ENCODE results near the gene THUMPD3.

Gene THUMPD3, protein sequence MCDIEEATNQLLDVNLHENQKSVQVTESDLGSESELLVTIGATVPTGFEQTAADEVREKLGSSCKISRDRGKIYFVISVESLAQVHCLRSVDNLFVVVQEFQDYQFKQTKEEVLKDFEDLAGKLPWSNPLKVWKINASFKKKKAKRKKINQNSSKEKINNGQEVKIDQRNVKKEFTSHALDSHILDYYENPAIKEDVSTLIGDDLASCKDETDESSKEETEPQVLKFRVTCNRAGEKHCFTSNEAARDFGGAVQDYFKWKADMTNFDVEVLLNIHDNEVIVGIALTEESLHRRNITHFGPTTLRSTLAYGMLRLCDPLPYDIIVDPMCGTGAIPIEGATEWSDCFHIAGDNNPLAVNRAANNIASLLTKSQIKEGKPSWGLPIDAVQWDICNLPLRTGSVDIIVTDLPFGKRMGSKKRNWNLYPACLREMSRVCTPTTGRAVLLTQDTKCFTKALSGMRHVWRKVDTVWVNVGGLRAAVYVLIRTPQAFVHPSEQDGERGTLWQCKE

DNA sequence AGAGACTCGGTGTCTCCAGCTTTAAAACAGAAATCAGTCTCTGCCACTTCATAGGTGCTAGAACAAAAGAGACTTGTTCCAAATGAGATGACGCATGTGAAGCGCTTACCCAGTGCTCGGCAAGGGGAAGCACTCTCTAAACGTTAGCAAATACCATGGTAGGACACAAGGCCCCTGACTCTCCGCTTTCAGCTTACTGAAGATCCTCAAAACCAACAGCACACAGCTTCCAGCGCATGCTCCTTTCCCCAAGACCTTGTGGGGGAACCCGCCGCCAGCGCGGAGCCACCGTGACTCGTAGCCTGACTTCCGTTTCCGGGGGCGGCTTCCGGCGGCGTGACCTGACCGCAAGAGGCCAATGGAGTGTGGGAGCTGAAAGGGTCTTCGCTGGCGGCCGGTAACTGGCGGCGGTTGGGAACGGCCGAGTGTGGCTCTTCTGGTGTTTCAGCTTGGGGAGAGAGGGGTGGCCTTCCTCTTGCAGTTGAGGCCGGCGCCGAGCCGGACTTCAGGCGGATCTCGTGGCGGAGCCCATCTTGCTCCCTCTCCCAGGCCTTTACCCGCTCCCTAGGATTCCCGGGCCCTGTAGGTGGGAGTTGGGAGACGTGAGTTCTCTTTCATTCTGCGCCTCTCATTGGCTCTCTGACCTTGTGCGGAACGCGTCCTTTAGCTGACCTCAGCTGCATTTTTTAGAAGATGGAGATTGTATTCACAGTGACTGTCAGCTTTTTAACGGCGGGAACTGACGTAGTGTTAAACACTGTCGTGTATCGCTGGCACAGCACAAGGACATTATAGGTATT lies at the start of gene THUMPD3:
Gene THUMPD3, plus strand, starts transcription at position 324 of the 800 bp plus-strand sequence. CDS start 2,015 bp downstream, outside the sequence.
- in situ Hi-C loops (cut with MboI; ENCODE audit: low sequenced_read_pairs) = no loop called here

DNA sequence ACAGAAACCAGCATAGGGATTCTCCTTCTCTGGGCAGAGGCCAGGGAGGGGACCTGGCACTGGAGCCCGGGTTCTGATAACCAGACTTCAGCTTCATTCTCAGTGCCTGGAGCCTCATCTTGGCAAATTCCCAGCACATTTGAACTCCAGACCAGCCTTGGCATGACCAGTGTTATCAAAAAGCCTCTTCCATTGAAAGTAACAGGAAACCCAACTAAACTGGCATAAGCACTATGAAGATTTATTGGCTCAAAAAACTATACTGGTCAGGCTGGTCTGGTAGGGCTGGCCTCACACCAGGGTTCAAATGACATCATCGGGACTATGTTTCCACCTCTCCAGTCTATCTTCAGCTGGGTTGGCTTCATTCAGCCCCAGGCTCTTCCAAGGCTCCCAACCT lies 48.1 kb upstream of the THUMPD3 start:
- in situ Hi-C loops (cut with MboI; ENCODE audit: low sequenced_read_pairs) = no loop called here

DNA sequence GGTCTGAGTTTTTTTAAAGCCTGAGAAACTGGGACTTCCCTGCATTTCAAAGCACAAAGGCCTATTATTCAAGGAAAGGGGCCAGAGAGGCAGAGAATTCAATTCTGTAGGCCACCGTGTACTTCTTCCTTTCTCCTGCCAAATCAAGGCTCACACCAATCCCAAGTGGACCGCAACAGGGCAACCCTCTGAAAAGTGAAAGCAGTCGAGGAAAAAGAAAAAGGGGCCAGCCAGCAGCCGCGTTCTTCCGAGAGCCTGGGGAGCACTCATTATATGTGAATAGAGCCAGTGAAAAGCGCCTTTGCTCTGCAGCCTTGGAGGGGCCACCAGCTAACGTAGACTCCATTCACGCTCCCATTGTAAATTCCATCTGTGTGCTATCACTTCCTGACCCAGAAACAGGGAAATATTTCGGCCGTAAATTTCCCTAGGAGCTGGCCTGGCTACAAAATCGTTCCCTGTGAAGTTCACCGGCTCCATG lies 45.9 kb upstream of the THUMPD3 start:
- in situ Hi-C loops (cut with MboI; ENCODE audit: low sequenced_read_pairs) = no loop called here

DNA sequence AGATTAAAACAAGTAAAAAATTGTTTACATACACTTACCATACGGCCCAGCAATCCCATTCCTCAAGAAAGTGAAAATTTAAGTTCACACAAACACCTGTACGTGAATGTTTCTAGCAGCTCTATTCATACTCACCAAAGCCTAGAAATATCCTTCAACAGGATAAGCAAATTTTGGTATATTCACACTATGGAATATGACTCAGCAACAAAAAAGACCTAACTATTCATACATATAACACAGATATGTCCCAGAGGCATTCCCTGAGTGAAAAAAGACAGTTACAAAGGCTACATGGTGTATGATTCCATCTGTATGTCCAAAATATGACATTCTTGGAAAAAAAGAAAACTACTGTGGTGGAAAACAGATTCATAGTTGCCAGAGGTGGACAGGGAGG lies 40.1 kb upstream of the THUMPD3 start:
- in situ Hi-C loops (cut with MboI; ENCODE audit: low sequenced_read_pairs) = no loop called here

DNA sequence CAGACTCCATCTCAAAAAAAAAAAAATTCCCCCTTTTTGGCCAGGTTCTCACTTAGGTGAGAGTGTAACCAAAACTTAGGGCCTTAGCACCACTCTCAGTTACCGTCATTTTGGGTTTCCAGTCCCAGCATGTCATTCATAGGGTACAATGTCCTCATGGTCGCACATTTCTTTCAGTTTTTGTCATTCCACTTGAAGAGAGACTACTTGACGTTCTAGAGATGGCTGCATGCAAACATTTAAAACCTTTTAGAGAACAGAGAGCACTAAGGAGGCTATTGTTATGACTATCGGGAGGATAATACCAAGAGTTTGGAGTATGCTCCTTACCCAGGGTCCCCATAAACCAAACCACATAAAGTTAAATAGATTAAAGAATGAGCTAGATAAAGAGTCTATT lies 37.9 kb upstream of the THUMPD3 start:
- in situ Hi-C loops (cut with MboI; ENCODE audit: low sequenced_read_pairs) = no loop called here

DNA sequence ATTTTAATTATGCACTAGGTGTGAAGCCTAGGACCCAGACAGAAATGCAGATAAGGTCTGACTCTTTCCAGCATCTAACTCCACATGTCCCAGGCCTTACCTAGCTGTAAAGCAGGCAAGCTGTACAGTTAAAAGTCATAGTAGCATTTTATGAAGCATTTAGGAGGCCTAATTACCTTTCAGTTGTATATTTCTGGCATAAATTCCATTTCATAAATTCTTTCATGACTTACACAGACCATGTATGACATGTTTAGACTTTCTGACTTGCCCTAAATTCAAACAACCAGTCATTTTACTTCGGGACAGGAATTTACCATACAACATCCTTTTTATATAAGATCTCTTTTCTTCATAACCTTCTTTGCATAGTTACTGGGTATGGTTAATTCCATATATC lies 35.3 kb upstream of the THUMPD3 start:
- in situ Hi-C loops (cut with MboI; ENCODE audit: low sequenced_read_pairs) = no loop called here

DNA sequence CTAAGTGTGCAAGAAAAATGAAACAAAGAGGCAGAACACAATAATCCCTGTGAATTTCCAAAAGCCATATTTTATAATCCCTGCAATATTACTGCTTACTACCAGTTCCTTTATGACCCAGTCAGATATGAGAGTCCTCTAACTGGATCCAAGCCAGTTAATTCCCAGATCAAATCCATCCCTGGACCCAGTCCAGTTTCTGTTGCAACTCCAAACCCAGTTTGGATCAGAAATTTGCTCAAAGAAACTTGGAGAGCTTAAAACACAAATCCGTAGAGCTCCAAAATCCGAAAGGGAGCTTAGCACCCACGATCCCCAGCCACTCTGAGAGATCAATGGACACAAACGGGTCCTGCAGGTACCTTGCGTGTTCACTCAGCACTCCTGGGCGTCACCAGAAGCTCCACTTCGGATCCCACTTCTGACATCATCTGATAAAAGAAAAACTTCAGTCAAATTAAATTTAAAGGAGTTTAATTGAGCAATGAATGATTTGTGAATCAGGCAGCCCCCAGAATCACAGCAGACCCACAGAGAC lies 32.6 kb upstream of the THUMPD3 start:
- in situ Hi-C loops (cut with MboI; ENCODE audit: low sequenced_read_pairs) = no loop called here

DNA sequence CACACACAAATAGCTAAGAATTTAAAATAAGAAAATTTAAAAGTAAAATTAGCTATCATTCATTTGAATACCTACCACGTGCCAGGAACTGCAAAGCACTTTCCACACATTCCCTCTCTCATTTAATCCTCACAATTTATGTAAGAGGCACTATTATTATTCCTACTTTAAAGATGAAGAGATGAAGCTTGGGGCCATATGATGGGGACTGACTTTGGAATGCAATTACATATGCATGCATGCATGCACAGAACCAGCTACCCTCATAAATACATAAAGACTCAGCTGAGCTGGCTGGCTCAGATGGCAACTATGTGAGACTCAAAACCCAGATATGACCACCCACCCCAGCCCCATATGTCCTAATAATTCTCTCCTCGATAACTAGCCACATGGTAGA lies 31.7 kb upstream of the THUMPD3 start:
- in situ Hi-C loops (cut with MboI; ENCODE audit: low sequenced_read_pairs) = no loop called here

DNA sequence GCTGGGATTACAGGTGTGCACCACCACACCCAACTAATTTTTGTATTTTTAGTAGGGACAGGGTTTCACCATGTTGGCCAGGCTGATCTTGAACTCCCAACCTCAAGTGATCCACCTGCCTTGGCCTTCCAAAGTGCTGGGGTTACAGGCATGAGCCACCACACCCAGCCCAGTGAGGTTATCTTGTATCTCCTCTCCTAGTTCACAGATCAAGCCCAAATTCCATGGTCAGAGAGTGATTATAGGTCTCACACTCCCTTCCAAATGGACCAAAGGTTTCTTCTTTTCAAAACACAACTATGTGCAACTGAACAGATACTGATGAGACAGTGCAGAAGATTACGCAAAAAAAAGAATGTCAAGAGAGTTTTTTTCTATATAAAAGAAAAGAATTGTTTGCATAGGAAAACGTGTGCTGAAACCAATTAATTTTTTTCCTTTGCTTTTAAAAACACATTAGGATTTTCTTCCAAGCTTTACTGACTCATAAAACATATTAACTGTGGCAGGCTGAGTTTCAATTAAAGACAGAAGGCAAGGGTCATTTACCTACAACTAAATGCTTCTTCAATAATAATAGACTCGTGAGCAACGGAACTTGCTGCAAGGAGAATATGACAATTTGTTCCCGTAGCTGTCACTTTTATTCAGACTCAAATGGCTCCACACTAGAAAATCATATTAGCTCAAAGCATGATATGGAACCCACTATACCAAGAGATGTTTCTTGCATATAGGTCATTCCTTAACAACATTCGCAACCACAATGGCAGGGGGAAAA lies 30.4 kb upstream of the THUMPD3 start:
- in situ Hi-C loops (cut with MboI; ENCODE audit: low sequenced_read_pairs) = no loop called here

DNA sequence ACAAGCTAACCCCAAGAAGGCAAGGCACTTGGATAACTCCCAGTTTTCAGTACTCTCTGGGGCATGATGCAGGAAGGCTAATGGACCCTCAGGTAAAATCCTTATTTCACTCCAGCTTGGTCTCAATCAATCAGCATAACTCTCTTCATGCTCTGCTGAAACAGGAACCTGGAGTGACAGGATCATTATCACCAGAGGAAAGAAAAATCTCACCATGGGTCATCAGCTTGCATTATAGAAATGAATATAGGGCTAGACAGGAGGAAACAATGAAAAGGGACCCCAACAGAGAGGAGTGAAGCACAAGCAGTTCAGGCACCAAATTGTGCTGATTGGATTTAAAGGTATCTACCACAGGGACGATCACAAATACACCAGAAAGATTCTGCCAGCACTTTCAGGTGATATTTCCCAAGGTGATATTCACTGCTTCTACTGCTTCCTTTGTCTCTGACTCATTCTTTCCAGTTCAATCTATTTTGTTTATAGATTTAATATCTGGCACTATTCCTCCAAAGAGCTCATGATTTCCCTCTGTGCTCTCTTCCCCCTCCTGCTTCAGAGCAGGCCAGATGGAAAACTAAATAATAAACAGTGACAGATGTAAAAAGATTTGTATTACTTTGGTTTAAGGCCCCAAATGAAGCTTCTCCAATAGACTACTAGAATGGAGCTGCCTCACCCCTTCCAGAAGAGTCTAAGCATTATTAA lies 22.9 kb upstream of the THUMPD3 start:
- in situ Hi-C loops (cut with MboI; ENCODE audit: low sequenced_read_pairs) = no loop called here

DNA sequence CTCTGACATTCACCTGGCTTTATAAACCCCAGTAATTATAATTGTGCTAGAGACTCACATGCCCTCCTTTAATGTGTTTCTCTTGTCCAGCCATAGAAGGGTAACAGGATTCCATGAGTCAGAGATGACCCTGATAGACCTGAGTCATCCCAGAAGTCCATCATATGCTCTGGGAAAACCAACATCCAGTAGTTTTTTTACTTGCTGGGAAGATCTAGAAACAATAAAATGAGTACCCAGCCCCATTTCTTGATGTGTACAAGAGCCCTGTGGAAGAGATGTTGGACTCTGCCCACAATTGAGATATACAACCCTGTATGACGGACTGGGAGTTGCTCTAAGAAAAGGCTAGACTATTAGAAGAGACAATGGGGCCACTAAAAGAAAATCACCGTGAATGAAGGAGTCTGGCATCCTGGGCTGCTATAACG lies 22.4 kb upstream of the THUMPD3 start:
- in situ Hi-C loops (cut with MboI; ENCODE audit: low sequenced_read_pairs) = no loop called here

DNA sequence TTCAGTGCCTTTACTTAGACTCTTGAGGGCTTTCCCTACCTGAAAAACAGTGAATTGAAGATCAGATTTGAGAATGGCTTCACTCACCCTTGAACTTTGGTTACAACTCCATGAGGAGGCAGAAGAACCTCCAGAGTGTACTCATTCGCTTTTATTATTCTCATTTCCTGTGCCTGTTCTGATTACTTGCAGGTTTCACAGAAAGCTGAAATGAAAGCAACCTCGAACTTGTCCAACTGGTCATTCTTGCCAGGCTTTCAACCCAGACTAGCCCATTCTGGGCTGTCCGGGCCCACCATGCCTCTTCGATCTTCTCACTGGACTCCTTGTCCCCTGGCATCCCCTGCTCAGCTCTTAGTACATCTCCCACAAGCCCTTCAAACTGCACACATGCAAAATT lies 20.2 kb upstream of the THUMPD3 start:
- in situ Hi-C loops (cut with MboI; ENCODE audit: low sequenced_read_pairs) = no loop called here

DNA sequence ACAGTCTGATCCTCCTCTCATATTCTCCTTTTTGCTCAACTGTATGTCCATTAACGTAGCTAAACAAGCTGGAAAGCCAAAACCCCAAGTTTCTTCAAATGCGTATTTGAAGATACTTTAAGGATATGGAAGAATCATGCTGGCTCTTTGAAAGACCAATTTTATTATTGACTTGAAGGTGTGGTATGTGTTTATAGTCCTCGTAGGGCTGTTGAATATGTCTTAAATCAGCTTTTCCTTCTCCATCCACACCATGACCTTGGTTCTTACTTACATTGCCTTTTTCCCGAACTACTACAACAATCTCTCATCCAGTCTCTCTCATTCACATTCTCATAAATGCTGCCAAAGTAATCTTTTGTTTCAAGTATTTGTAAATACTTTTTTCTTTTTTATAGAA lies 19.7 kb upstream of the THUMPD3 start:
- in situ Hi-C loops (cut with MboI; ENCODE audit: low sequenced_read_pairs) = no loop called here

DNA sequence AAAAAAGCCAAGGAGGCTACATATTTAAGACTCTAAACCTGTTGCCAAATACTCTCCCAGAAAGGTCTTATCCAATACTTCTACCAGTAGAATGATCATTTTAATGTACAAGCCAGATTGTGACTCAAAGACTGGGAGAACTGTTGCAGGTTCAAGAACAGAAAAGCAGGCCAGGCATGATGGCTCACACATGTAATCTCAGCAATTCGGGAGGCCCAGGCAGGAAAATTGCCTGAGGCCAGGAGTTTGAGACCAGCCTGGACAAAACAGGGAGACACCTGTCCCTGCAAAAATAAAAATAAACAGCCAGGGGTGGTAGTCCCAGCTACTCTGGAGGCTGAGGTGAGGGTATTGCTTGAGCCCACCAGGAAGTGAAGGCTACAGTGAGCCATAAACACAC lies 17.8 kb upstream of the THUMPD3 start:
- in situ Hi-C loops (cut with MboI; ENCODE audit: low sequenced_read_pairs) = no loop called here

DNA sequence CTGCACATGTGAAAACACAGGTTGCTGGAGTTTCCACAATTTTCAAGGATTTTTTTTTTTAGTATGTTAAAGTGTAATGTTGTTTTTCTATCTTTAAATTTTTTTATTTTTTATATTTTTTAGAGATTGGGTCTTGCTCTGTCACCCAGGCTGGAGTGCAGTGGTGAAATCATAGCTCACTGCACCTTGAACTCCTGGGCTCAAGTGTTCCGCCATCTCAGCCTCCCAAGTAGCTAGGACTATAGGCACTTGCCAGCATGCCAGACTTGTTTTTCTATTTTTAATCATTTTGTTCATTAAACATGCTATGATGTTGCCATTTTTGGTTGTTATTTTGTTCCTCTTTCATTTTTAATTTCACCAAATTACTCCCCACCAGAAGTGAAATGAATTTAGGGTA lies 16.7 kb upstream of the THUMPD3 start:
- in situ Hi-C loops (cut with MboI; ENCODE audit: low sequenced_read_pairs) = no loop called here

DNA sequence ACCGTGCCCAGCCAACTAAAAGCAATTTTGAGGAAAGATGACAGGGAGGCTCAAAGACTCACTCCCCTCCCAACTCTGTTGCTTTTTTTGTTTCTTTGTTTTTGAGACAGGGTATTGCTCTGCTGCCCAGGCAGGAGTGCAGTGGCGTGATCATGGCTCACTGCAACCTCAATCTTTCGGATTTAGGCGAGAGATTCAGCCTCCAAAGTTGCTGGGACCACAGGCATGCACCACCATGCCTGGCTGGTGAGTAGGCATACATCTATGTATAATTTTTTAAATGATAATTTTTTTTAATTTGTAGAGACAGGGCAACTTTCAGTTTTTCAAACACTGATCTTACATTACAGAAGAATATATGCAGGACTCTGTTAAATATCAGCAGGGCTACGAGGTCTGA lies 15.8 kb upstream of the THUMPD3 start:
- in situ Hi-C loops (cut with MboI; ENCODE audit: low sequenced_read_pairs) = no loop called here

DNA sequence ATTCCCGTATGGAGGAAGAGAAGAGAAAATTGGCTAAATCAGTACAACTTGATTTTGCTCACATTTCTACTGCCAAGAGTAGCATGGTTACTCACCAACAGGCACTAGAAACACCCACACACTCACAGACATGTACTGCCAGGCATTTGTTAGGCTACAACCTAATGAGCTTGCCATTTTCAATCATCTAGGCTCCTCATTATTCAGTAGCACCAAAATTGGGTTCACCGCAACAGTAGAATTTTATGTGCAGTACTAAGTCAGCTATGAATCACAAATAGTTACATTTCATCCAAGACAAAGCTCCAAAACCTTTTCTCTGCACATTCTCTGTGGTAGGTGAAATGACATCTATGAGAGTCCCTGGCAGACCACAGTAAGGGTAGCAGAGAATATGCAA lies 15.0 kb upstream of the THUMPD3 start:
- in situ Hi-C loops (cut with MboI; ENCODE audit: low sequenced_read_pairs) = no loop called here

DNA sequence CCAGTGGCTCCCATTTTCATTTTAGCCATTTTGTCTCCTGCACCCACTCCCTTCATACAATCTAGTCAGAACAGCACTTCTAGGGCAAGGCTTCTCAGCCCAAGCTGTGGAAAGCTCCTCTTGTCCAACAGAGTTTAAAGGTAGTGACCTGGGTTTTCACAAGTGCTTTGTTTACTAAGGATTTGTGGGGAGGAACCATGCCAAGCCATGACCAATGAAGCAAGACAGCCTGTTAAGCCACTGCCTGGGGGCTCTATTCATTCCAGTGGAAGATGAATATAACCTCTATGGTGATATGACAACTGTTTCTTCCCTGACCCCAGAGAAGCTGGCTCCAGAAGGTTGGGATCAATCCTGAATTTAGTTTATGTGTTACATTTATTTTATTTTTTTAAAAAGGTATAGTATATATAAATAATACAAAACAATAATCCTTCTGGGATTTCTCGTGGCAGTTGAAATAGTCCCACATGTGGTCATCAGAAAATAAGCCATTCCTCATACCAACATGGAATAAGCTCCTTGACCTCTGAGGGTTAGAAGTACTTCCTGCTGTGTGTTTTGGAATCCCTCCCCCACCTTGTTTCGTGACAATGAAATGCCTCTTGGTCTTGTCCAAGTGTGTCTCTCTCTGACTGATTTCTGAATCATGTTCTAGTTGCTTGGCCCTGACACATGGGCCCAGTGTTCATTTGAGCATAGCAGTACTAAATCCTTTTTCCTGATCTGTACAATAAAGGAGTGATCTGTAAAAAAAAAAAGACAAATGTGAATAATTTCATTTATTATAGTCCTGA lies 13.3 kb upstream of the THUMPD3 start:
- in situ Hi-C loops (cut with MboI; ENCODE audit: low sequenced_read_pairs) = no loop called here

DNA sequence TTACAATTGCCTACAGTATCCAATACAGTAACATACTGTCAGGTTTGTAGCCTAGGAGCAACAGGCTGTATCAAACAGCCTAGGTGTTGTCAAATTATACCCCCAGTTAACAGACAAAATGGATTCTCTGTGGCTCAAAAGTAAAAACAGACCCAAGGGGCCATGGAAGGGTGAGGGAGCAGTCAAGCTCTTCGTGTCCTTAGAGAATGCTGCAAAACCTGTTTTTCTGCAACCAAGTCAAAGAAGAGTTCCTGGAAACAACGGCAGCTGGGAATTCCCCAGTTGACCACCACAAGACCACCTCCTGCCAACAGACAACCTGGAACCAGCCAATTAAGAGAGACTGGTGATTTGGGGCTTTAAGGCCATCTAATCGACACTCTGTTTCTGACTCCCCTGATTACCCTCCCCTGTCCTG lies 11.1 kb upstream of the THUMPD3 start:
- in situ Hi-C loops (cut with MboI; ENCODE audit: low sequenced_read_pairs) = no loop called here

Measured in hTERT RPE-1 (cell line).